Amniotic epithelial cell (primary cell): ENCODE measurements around the gene KLHL42.
"Not testable (repeated sequence)": the region's sequence is repeated elsewhere in the genome, so short reads cannot be mapped to it uniquely, and the experiment has no call there.

Experiments used
- DNase-seq: peaks from one replicate; pipeline ENCODE4 v3.0.0-alpha.2; 2010; ENCODE audit warnings: low read depth

KLHL42 gene

DNA sequence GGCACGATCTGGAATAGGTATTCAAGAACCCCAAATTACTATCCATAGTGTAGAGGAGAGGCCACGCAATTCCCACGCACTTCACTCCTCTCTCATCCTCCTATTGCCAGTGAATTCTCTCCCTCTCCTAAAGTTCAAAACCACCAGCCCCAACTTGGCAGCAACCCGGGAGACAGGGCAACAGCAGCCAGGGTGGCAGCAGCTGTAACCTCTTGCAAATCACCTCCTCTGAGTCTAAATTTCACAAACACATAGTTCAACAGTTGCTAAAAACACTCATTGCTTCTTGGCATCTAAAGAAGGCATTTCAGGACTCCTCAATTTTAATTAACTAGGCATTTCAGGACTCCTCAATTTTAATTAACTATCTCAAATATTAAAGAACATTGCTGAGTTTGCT, 37.7 kb downstream of the KLHL42 start:
- no peak for DNase-seq

DNA sequence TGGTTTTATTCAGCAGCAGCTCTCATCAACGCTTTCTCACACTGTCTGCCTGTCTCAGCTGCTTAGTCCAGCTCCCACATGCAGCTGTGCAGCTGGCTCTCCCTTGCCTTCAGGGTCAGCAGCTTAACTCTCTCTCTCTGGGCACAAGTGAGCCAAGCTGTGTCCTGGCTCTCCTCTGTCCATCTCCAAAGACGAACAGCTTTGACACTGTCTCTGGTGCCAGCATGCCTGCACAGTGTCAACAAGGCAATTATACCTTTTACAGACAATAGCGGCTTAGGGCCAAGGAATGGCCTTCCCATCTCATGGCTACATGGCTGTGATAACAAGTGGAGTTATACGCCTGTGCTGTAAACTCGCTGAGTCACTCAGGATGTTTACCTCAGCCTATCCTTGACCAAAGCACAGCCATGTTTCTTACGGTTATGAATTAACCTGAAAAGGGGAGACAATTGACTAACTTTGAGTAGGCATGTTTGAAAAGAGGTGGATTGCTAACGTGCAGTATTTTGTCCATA, 38.4 kb downstream of the KLHL42 start:
- DNase-seq = peak; percentile 38

DNA sequence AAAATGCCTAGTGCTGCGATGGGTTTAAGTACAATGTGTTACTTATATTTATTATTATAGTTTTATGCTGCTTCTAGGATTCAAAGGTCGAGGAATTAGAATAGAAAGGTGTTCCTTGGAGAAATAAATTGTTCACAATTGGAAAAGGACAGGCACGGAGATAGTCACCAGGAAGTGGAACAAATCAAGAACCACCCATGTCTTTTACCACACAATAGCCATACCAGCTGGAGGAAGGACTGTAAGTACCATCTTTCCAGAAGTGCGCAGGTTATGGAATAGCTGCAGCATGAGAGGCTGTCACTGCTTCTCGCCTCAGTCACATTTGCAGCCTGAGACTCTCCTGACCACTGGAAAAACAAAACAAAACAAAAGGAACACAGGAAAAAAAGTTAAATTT, 40.5 kb downstream of the KLHL42 start:
- DNase-seq = no peak

DNA sequence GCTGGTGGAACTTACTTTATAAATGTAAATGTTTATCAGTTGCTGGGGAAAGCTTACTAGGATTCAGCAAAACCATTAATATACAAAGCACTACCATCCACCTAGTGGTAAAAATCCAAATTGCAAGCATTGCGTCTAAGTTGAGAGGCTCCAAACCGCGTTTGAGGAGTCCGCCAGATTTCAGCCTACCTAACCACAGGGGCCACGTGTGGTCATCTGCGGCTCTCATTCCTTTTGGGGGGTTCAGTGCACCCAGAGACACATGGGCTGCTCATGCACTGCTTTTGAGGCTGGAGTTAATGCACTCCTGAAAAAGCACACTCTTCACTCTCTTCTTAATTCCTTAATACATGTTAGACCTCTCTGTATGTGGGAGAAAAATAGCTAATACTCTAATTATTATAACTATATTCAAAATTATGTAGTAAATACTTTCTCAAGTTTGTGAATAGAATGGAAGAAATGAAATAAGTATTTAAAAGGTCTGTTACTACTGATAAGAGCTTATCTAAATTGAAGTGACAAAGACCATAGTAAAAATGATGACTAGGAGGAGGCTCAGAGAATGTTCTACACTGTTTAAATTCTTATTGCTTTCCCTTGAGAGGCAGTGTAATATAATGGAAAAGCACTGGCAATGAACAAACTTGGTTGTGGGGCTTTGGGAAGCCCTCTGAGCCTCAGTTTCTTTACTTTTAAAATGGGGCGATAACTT, 41.4 kb downstream of the KLHL42 start:
- DNase-seq = peak; percentile 80

DNA sequence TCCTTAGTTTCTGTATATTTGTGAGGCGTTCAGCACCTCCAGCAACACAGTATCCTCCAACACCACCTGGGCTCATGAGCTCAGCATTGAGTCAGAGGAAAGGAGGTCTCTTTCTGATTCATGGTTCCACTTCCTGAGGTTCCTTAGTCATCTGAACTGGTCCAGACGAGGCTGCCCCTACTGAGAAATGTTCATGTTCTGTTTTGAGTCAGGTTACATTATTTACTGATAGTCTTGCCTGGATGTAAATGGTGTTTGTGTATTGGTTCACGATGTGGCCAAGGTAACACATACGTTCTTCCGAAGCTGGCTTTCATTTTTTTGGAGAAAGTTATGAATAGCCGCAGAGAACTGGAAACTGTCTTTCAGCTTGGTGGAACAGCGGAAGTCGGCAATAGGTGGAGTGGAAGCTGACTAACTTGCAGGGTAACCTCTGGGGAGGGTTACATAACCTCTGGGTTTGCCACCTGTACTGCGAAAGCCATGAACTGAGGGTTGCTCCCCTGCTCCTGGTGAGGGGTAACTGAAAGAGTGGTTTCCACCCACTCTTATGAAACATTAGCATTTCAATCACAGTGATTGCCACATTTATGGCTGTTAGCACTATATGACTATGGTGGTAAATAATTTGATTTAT, 42.2 kb downstream of the KLHL42 start:
- peak; percentile 87 for DNase-seq

DNA sequence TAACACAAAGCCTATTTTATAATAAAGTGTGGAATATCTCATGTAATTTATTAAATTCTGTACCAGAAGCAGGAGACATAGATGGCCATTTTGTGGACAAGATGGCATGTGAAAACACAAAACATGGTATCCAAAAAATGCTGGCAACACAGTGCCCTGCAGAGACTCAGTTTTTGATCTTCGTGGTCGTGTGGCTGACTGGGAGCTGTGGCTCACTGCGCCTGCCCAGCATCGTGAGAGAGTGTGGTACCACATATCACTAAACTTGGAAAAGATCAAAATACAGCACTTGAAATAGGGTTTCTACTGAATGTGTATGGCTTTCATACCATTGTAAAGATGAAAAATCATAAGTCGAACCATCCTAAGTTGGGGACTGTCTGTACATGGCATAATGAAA, 43.0 kb downstream of the KLHL42 start:
- DNase-seq = no peak

DNA sequence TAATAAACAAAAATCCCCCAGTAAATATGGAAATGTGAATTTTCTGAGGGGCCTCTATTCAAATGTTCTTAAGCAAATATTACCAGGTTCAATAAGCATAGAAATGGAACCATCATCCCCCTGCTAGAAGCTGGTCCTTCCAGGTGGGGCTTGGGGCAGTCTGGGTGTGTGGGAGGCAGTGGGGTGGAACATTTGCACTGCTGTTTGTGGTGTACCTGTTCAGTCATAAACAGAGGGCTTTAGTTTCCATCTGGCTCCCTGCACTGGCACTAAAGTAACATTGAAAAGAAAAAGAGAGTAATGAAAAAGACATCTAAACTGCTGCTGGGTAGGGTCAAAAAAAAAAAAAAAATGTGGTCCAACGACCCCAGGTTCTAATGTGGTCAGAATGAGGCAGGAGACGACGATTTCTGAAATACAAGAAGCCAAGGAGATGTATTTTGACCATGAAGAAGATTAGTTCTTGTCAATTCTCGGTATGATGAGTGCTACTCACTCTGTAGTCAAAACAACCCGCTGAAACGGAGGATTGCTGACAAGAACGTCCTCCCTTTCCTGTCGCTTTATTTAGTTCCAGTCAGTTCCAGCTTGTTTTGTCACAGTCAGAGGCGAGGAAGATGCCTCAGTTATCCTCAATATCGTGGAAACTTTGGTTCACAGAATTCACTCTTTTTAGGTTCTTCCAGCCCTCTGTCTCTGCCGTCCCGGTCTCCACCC, 44.3 kb downstream of the KLHL42 start:
- no peak for DNase-seq

DNA sequence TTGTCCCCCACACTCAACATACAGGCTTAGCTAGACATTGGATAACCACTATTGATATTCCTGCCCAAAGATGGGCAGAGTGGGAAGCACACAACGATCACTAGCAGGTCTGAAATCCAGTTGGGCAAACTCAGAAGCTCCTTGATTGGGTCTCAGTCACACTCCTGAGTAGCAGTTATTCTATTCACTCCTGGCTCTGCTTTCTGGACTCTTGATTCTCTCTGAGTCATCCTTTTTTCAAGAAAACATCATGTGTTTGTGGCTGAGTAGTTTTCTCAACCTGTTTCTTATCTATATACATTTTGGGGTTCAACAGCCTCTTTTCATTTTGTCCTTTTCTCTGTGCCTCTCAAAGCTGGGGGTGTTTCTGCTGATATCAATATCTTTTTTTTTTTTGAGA, 46.0 kb downstream of the KLHL42 start:
- peak; percentile 44 for DNase-seq

DNA sequence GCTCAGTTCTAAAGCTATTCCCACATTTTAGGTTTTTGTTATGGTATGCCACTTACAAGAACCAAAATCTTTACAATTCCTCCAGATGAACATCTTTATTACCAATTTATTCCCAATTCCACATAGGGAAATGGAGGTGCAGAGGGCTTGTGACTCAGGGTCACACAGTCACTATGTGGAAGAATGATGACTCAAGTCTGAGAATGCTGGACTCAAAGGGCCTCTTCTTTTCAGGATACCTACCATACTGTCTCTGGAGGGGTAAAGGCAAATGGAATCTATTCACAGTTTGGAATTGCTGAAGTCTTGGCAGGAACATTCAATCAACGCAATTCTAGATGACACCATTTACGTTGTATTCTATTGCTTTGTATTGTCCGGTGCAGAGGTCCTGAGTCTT, 48.2 kb downstream of the KLHL42 start:
- DNase-seq = no peak

DNA sequence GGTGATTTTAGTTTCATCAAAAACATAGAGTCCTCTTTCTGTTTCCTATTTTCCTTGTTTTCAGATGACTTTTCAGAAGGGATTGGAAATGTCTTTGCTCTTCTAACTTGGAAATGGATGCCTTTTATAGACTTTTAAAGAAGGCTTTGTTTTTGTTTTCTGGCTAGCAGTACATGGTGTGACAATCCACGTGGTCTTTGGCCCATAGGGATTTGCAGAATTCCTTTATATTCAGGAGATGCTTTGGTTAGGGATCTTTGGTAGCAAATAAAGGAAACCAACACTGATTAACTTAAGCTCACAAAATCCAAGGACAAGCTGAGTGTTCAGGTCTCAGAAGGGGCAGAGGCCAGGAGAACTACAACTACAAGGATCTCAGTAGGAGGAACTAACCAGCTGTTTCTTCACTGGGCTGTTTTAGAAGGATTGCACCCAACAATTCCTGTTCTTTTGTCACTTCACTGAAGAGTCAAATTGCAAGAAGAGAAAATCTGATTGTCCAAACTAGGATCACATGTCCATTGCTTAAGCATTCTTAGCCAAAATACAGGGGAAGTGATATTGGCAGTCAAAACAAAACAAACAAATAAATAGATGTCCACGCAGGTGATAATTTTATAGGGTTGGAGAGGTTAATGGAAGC, 58.6 kb downstream of the KLHL42 start:
- DNase-seq = no peak

DNA sequence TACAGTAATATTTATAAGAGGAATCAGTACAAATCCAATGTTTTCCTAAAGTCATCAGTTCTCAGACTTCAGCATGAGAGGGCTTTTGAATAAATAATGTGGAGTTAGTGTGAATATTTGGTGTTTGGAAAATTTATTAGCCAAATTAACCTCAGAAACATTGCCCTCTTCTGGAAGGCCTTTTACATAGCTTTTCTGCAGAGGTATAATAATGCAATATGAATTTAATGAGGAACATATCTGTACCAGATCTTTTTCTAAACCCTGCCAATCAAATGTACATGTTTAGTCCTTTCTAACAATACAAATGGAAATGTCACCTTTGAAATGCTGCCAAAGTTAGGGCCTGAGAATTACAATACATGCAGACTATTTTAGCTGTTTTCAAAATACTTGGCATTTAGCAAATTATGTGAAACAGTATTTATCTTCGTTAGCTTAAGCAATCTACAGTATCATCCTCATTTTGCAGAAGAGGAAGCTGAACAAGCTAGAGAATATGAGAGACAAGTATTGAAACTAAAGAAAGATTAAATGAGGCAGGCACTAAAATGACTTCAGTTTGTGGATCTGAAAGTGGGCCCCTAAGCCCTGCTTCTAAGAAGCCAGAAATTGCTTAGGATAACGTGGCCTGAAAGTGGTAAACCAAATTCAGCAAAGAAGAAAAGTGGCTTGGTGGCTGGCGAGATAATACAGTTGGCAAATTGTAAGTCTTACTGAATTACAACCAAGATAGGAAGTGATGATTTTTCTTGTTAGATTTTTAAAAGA, 60.4 kb downstream of the KLHL42 start:
- DNase-seq = peak; percentile 17

DNA sequence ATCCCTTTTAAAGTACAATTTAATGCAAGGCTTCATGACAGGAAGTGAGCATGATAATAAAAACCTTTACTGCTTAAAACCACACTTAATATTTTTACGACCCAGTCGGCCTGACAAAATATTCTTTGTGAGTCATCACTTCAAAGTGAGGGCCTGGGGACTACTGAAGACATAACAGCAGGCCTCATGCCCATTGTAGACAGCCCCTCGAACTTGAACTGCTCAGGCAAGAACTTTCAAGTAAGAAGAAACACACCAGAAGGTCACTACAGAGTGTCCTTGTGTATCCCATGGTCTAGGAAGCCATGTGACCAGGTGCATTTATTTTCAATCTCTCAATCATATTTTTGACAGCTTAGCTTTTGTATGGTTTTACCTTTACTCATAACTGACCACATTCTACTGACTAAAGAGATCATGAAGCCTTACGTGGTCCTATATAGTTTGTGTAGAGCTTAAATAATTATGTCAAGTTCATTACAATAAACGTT, 61.4 kb downstream of the KLHL42 start:
- peak; percentile 60 for DNase-seq

DNA sequence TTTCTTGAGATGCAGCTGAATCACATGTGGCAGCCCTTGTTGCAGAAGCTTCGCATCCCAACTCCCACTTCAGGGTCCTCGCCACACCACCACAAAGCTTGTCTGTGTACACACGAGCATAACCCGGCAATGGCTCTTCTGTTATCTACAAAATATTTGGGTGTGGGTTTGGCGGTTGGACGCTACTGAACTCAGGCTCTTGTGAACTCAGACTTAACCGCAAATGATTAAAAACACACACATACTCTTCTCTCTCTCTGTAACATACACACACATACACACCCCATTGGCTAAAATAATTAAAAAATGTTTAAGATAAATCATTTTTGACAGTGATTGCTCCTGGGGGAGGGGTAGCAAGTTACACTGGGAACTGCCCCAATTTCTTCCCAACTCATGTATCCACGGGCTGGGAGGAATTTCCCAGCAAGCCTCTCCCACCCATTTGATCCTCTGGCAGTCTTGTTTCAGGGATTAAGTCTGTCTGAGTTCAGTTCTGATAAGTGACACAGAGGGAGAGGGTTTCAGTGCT, 63.7 kb downstream of the KLHL42 start:
- DNase-seq = peak; percentile 100

DNA sequence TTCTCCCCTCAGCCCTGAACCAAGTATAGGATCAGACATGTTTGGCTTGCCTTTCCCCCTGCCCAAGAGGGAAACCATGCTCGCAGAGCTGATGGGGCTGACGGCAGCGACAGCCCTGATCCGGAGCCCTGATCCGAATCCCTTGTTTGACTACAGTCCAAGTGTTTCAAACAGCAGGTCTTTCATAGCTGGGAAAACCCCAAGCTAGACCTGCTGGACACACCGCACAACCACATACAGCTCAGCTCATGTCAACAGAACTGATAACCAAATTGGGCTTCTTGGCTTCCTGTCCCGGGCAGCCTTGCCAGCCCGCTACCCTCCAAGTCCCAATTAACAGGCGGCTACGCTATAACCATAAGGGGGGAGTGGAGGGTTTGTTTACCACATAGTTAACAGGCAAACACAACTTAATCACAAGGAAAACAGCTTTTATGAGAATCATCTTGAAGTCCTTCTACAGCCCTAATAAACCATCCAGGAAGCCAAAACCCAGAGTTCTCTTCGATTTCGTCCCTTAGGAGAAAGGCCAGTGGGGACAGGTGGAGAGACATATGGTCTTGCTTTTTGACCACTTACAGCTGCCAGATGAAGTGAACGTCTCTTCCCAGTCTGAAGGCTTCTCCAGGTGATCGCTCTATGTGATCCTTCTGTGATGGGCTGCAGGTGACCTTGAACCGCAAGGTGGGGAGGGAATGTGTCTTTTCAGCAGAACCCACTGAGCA, 64.5 kb downstream of the KLHL42 start:
- DNase-seq = peak; percentile 83

DNA sequence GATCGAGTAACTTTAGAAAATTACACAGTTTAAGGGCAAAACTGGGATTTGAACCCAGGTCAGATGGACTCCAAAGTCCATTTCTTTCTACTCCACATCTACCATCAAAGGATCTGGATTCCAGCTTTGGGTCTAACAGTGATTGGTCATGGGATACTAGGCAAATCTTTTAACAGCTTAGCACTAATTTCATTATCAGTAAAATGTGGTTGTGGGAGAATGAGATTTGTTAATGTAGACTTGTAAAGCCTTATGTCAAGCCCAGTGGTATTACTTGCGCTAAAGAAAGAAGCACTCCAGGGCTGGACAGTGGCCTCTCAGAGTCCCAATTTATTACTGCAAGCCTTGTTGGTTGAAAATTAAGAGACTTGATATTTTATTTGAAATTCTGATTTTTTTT, 65.2 kb downstream of the KLHL42 start:
- DNase-seq = no peak

DNA sequence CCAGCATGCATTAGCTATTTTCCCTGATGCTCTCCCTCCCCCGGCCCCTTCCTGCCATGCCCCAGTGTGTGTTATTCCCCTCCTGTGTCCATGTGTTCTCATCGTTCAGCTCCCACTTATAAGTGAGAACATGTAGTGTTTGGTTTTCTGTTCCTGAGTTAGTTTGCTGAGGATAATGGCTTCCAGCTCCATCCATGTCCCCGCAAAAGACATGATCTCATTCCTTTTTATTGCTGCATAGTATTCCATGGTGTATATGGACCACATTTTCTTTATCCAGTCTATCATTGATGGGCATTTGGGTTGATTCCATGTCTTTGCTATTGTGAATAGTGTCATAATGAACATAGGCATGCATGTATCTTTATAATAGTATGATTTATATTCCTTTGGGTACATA, 65.7 kb downstream of the KLHL42 start:
- DNase-seq = not testable (repeated sequence)

DNA sequence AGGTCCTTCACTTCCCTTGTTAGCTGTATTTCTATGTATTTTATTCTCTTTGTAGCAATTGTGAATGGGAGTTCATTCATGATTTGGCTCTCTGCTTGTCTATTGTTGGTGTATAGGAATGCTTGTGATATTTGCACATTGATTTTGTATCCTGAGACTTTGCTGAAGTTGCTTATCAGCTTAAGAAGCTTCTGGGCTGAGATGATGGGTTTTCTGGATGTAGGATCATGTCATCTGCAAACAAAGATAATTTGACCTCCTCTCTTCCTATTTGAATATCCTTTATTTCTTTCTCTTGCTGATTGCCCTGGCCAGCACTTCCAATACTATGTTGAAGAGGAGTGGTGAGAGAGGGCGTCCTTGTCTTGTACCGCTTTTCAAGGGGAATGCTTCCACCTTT, 67.3 kb downstream of the KLHL42 start:
- not testable (repeated sequence) for DNase-seq

DNA sequence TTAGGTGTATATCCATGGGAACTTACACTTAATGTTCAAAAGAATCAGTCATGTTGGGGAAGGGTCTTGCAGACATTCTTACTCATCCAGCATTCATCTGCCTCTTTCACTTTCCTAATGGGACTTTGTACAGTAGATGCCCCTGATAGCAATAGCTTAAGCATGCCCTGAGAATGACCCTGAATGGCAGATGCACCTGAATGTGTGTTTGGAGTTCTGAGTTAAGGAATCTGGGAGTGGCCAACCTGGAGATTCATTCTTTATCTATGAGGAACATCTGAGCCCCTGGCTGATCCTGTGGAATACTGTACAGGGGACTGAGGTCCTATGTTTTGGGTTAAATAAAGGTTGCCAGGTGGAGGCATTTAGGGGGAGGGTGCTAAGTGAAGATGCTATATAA, 71.3 kb downstream of the KLHL42 start:
- DNase-seq = no peak

DNA sequence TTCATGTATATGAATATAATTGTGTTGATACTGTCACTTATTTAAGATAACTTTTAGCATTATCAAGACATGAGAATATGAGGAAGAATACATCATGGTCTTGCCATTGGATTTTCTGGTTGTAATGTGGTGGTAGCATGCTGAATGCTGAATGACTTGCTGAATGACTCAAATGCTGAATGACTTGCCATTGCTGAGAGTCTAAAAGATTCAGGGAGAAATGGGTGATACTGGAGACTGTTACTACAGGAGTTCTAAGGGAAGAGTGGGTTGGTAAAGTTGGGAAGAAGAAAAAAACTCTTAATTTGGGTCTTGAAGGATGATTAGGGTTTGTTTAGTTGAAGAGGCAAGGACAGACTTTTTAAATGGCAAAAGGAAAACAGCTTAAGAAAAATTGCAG, 72.1 kb downstream of the KLHL42 start:
- DNase-seq = peak; percentile 39
